GM21737 (cell line): ENCODE measurements around the gene KCNQ1.

Experiments
- ATAC-seq: cut with Tn5 transposase; IDR thresholded peaks from one replicate; pipeline ENCODE4 v1.9.1; 2021; ENCODE audit warnings: mild to moderate bottlenecking, moderate library complexity; ENCODE audit not compliant: unreplicated experiment

KCNQ1 gene

DNA sequence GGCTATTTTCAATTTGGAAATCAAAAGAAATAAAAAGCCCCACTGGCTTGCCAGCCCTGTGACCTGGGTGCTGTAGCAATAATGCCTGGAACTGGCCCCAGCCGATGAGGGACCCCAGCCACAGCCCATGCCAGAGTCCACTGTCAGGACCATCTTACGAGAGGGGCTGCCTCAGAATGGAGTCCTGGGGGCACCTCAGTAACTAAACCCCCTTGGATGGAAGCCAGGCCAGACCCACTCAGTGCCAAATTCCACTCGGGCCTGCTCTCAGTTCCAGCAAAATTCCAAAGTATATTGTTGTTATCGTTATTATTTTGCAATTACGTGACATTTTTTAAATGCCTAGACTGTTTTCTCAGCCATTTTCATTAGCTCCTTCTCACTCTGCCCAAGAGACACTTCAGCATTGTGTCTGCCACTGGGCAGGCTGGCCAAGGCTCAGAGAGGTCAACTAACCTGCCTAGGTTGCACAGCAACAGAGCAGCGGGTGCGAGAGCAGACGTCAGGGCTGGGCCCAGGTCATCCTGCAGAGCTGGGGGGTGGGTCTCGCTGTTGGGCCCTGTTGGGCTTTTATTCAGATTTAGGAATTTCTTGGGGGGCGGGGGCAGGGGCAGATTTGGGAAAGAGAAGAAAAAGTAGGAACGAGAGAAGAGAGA is 421.2 kb downstream of the KCNQ1 start:
- no peak for ATAC-seq

DNA sequence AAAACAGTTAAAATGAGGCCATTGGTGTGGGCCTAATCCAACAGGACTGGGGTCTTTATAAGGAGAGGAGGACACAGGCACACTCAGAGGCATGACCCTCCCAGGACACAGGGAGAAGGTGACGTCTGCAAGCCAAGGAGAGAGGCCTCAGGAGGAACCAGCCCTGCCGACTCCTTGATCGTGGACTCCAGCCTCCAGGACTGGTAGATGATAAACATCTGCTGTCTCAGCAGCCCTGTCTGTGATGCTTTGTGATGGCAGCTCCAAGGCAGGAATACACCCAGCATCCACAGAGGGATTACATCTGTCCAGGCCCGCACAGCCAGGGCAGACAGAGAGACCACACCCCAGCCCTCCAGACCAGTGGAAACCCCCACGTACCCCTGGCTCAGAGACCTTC is 422.3 kb downstream of the KCNQ1 start:
- ATAC-seq: no peak

DNA sequence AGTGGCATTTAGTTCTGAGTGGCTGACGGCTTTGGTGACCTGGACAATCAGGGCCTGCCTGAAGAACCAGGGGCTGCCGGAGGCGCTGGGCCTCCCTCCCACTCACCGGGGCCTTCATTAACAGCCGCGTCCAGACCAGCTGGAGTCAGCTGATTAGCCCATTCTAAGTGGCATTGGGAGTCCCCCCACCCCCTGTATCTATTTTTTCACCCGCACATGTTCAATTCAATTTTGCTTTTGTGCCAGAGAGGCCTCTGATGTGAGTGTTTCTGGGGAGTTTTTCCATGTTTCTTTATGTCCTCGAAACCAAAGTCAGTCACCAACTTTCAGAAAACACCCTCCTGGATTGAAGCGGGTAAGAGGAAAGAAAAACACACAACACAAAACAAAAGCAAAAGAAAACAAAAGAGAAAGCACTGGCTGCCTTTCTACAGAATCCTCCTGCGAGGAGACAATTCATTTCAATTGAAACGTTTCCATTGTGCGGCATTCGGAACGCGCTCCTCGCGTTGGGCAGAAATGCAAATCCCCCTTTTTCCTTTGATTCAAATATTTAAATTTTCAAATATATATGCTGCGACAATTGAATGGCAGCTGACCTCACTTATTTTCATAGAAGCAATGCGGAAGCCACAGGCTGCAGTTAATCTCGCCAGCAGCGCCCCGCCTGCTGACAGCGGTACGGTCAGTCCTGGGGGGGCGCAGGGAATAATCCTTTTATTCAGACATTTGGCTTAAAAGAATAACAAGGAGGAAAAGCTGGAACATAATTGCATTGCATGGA is 423.1 kb downstream of the KCNQ1 start:
- ATAC-seq: no peak

DNA sequence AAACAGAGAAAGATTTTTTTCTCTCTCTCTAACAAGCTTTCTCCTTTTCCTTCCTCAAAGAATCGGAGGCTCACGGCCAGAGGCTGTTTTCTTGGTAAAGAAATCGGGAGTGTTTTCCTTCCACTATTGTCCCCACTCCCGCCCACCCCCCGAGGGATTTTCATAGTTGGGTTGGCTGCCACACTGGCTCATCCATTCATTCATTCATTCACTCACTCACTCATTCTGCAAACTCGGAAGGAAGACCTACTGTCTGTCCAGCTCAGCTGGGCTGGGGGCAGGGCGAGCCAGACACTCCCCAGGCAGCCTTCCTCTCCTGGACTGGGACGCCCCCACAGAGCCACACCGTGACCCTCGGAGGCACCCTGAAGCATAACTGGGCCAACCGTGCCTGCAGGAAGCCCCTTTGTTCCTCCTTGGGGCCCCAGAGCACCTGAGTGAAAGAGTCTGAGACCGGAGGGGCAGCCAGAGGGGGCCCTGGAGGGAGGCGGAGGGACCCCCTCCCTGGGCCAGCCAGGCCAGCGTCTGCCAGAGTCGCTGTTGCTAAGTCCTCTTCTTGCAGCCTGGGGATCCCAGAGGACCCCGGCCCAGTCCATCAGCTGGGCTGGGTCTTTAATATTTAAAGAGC is 423.8 kb downstream of the KCNQ1 start:
- no peak for ATAC-seq

DNA sequence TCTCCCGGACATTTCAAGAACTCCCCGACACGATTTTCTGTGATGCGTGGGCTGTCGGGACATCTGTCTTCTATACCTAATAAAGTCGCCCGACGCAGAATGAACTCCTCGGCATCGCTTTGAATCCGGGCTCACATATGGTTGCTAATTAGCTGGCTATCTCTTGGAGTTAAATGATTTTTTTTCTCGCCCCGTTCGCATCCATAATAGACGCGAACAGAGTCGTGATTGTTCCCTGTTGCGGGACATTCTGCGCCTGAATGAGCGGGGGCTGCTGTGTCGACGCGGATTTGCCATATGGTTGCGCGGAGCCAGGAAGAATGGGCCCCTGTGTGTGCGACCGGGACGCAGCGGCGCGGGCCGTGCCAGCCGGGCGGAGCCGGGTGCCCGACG is 424.3 kb downstream of the KCNQ1 start:
- ATAC-seq: no peak

DNA sequence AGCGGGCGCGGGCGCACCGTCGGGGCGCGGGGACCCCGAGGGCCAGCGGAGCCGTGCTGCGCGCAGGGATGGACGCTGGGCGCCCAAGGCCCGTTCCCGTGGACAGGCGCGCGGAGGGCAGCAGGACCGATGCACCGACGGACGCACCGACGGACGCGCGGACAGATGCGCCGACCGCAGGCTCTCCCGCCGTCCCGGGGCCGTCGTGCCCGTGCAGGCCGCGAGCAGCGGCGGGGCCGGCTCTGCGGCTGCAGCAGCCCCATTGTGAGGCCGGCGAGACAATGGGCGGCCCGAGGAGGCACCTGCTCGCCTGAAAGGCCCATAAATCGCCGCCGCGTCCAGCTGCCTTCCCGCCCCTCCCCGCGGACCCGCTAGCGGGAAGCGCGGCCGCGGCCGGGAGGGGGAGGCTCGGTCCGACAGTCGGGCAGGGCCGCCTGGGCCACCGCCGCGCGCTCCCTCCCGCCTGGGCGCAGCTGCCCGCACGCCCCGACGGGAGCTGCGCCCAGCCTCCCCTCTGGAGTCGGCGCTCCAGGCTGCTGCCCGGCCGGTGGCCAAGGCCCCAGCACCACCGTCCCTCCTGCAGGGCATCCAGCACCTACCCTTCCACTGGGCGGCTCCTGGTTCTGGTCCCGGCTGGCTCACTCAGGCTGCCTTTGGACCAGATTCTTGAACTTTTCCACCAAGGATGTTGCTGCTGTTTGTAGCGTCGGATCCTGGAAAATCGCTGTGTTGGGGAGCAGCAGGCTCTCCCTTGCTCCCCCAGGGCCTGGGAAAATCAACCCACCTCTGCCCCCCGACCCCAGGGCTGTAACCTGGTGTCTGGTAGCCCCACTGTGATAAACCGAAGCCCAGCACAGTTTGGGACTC is 425.0 kb downstream of the KCNQ1 start:
- ATAC-seq: no peak

DNA sequence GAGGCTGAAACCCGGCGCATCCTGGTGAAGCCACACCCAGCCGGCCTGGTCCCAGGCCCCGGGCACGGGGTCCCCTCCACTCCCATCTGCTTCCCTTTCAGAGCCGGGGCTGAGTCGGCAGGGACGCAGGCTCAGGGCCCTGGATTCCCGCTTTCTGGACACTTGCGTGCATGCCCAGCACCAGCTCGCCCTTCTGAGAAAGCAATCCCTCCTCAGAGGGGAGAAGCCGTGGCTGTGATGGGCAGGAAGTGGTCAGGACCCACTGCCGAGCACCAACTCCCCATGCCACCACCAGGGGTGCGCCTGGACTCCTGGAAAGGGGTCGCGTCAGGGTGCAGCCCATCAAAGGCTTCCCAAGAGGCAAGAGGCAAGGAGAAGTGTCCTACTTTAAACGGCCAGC is 425.7 kb downstream of the KCNQ1 start:
- no peak for ATAC-seq

DNA sequence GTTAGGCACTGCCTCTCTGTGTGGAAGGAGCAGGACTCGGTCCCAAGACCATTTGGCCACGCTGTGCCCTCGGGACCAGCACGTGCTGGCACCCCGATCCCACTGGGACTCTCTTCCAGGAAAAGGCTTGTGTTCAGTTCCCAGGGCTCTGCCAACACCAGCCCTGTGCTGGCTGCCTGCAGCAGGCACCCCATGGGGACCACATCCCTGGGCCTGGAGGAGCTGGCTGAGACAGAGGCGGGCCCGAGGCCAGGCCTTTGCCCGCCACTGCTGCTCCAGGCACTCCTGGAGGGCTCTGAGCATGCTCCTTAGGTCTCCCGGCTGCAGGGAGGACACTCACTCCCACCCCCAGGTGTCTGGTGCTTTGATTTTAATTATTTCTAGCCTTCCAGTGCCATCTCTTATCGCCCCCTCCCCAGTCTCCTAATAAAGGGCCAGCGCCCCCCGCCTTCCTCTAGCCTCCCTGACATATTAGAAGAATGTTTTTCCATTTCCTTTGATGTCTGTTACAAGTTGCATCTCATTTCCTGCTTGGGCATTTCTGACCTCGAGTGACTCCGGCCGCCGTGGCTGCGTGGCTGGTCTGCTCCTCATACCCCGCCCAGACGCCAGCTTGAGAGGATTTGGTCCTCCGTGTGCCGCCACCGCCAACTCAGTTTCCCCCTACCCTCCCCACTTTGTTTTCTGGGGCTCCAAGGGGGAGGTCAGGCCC is 426.3 kb downstream of the KCNQ1 start:
- no peak for ATAC-seq

DNA sequence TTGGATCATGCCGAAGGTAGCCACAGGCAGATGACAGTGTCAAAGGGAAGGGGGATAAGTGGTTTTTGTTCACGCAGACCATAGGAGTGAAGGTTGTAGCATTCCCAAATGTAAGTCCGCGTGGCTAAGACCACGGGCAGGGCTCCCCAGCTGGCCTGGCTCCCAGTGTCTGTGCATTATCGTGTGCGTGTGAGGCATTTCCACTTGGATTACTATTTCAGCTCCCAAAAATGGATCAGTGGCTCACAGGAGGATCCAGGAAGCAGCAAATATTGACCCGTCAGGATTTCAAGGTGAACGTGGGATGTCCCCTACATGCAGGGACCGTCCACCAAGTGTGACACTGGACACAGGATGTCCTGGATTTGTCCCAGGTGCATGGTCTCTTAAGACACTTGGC is 430.2 kb downstream of the KCNQ1 start:
- no peak for ATAC-seq

DNA sequence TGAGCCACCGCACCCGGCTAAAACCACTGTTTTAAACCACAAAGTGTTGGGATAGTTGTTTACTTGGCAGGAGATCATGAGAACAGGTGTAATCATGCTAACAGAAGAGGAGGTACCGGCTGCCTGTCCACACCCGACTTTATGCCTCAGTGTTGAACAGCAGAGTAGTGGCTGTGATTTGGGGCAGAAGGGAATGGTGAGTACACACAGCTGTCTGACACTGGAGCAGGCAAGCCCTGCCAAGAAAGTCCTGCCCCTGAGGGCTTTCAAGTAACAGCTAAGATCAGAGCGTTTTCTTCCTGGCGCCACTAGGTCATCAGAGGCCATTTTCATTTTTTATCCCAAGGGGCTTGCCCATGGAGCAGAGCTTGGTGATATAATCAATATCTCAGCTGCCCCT is 432.7 kb downstream of the KCNQ1 start:
- no peak for ATAC-seq

DNA sequence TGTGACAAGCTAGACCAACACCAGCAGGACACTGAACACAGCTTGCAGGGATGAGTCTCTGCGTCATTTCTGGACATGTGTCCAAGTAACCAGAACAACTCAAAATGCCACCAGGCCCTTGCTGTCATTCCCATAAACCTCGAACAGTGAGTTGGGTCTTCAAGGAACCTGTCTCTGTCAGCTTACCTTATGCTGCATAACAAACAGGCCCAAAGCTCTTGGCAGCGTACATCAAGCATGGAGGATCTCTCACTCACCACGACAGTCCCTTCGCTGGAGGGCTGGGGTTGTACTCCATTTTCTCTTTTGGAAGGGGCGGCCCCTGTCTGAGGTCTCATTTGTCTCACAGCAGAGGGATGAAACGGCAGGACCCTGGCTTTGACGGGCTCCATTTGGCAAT is 434.0 kb downstream of the KCNQ1 start:
- ATAC-seq: no peak

DNA sequence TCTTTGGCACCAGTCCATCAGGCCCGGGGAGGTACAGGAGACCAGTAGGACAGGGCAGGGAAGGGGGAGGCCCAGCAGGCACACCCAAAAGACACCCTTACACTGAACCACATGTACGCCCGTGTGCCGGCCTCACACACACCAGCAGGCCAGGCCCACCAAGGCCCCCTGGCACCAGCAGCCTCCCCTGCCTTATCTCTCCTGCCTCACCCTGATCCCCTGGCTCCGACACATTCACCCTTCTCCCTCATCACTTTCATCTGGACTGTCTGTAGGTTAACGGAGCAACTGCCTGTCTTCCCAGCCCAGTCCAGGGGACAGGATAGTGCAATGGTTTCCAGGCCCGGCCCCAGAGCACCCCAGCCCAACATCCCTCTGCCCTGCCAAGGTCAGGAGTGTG is 435.8 kb downstream of the KCNQ1 start:
- no peak for ATAC-seq

DNA sequence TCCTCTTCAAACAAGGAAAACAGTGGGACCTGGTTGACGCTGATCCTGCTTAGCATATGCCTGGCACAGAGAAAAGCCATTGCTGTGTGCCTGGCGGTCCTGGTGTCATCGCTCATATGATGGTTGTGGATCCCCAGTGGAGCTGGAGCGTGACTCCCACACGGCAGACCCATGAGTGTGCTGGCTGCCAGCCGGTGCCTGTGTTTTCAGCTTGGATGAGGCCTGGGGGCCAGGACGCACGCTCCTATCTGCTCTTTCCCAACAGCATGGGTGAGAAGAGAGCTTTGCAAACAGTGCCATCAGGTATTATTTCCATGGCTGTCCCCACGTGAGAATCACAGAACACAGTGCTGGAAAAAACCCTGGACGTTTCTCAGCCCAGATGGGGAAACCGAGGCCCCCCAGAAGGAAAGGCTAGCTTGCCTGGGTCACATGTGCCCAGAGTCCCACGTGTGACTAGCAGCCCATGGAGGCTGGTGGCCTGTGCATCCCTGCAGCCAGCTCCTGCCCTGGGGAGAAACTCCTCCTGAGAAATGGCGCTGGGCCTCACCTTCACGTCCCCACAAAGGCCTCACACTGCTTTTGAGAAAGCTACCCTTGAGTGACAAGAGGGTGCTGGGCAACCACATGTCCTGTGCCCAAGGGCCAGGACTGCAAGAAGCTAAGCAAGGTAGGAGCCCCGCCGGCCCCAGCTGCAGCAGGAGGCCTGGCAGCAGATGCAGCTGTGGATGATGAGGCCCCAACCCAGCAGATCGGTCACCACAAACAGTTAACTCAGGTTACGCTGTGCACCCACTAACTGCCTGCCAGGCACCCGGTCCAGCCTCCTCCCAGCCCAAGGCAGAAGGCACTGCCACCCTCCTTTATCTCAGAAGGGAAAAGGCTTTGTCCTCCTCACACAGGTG is 436.5 kb downstream of the KCNQ1 start:
- no peak for ATAC-seq

DNA sequence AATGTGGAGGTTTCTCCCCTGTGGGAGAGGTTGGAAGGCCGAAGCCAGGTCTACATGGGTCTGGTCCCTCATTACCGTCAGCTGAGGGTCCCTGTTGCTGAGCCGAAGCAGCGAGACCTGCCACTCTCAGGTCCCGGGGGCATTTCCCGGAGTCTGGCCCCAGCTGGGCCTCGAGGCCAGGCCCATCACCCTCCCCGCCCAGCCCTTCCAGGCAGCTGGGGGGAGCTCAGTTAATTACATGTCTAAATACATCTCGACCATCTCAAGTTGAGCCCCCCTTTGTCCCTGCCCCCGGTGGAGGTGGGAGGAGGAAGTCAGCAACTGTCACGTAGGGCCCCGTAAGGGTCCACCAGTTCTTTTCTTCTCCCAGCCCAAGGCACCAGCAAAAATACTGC is 437.2 kb downstream of the KCNQ1 start:
- no peak for ATAC-seq

DNA sequence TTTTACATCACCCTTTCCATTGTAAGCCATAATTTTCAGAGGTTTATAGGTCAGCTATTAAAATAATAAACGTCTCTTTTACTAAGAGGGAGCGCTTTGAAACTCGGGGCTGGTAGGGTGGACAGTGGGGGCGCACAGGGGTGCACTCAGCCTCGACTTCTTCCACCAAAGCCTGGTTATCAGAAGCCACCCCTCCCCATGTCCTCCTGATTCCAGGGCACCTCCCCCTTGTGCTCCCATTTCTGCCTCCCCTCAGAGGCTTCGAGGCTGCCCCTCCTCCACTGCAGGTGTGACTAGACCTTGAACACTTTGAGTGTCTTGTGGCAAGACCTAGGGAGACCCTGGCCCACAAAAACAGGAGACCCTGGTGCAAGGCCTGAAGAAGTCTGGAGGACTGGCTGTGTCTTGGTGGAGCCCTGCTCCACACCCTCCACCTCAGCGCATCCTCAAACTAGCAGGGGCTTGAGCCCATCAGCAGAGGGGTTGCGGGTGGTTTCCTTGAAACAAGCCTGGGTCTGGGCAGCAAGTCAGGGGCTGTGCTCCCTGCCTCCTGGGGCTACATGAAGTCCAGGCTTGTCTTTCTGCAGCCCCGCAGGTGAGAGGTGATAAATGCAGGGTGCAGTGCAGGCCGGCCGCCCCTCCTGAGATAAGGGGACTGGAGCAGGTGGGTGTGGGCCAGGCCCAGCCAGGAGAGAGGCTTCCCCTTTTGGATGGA is 437.7 kb downstream of the KCNQ1 start:
- ATAC-seq: no peak

DNA sequence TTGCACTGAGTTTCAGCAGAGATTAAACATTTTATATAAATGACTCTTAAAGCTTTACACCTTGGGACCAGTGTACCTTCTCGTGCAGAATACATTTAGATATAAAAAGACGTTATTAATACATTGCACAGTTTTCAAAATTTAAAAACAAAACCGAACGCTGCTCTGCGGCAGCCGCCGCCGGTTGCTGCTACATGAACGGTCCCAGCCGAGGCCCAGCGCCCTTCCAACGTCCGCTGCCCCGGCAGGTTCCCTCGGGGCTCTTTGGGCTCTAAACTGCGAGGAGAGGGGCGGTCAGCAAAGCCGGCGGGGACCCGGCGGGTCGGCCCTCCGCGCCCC is 438.8 kb downstream of the KCNQ1 start:
- ATAC-seq: no peak

DNA sequence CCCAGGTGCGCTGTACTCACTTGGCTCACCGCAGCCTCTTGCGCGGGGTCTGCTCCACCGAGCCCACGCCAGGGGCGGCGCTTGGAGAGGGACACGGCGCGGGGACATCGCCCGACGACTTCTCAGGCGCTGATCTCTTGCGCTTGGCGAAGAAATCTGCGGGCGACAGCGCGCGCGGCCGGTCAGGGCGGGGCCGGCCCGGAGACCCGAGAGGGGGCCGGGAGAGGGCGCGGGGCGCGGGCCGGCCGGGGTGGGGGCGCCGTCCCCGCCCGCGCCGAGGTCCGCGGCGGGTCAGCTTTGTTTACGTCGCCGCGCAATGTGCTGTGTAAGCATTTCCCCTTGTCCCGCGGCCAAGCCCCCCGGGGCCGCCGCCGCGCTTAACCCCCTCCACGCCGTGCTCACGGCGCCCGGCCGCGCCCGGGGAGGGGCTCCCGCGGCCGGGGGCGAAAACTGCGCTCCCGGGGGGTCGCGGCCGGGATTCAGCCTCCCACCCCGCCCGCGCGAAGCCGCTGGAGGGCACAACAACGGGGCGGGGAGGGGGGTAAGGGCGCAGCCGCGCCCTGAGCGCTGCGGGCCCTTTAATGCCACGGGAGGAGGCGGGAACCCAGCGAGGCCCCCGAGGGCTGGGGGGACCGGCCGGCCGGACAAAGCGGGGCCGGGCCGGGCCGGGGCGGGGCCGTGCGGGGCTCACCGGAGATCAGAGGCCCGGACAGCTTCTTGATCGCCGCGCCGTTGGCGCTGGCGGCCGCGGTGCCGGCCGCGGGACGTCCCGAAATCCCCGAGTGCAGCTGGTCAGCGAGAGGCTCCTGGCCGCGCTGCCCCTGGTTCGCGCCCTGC is 439.4 kb downstream of the KCNQ1 start:
- no peak for ATAC-seq

DNA sequence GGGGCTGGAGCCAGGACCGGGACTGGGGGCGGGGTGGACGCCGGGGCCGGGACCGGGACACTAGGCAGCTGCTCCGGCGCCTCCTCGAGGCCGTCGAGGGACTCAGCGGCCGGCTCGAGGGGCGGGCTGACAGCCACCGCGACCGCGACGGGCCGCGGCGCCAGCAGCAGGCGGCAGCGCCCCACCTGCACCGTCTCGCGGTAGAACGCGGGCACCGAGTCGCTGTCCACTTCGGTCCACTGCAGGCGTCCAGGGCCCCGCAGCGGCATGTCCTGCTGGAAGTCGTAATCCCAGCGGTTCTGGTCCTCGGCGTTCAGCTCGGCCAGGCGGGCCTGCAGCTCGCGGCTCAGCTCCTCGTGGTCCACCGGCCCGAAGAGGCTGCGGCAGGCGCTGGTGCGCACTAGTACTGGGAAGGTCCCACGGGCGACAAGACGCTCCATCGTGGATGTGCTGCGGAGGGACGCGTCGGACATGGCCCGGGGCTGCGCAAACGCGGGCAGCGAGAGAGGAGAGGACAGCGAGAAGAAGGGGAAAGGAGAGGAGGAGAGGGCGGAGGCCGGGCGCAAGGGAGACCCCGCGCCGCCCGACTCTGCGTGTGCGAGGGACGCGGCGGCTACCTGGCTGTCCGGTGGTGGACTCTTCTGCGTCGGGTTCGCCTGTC is 440.3 kb downstream of the KCNQ1 start:
- ATAC-seq: peak; percentile 7
